Immature natural killer cell (primary cell): ENCODE data around the gene AQR. TPM values are rescaled to one million over a fixed set of nuclear protein-coding genes. Genes with fewer than 3 reads are reported as not detected.

Source experiments
- DNase-seq, 3 donors: peaks; one replicate each; pipeline ENCODE4 v3.0.0; 2022; ENCODE audit warnings: mixed read lengths in 1 of 3
- H3K27ac Mint-ChIP-seq, 6 donors: one replicate each; pipeline ENCODE4 v1.8.0; 2020; ENCODE audit warnings: mixed read lengths in 6 of 6, mild to moderate bottlenecking in 5 of 6, inconsistent platforms in 4 of 6, moderate library complexity in 3 of 6
- H3K27me3 Mint-ChIP-seq, 3 donors: one replicate each; pipeline ENCODE4 v1.8.0; 2020 to 2021; ENCODE audit warnings: low read depth in 3 of 3, mild to moderate bottlenecking in 3 of 3, mixed read lengths in 3 of 3, moderate library complexity in 3 of 3, inconsistent platforms in 1 of 3
- H3K36me3 Mint-ChIP-seq, 3 donors: one replicate each; pipeline ENCODE4 v1.8.0; 2020; ENCODE audit warnings: mixed read lengths in 3 of 3, inconsistent platforms in 2 of 3, mild to moderate bottlenecking in 2 of 3
- H3K4me1 Mint-ChIP-seq, 2 donors: one replicate each; pipeline ENCODE4 v1.8.0; 2020; ENCODE audit warnings: inconsistent platforms in 2 of 2, mild to moderate bottlenecking in 2 of 2, mixed read lengths in 2 of 2, moderate library complexity in 1 of 2
- H3K4me3 Mint-ChIP-seq, 5 donors: one replicate each; pipeline ENCODE4 v1.8.0; 2020; ENCODE audit warnings: mild to moderate bottlenecking in 5 of 5, mixed read lengths in 5 of 5, inconsistent platforms in 3 of 5, moderate library complexity in 3 of 5
- H3K9me3 Mint-ChIP-seq, 6 donors: one replicate each; pipeline ENCODE4 v1.8.0; 2020; ENCODE audit warnings: mild to moderate bottlenecking in 6 of 6, mixed read lengths in 6 of 6, inconsistent platforms in 4 of 6, moderate library complexity in 3 of 6
- polyA plus RNA-seq, 3 donors: library from polyadenylated mRNA; unstranded; fragments of 300-500 nt; fragmentation: Illumina TruSeq; gene quantifications; one replicate each; pipeline ENCODE4 v1.2.3, GENCODE V29; 2021

The AQR gene
- polyA plus RNA-seq, 3 donors from 2014 or later: 8.5 to 16.2 (median 9.9) TPM

GRCh38 chr15:34851751-34852150 is 117.8 kb downstream of the AQR start:
- Mint-ChIP-seq H3K4me1 (no peaks in the 10 kb centered on the region), H3K27ac (peak overlapping the region in 2 of 6 donors; percentile 20 to 33), H3K36me3 (peaks cover 7 to 19% (median 7%) of the 10 kb centered on the region in 3 donors), H3K27me3 (peaks cover 0 to 2% (median 0%) of the 10 kb centered on the region in 3 donors), H3K4me3 (no peak overlapping the region), H3K9me3 (no peaks in the 10 kb centered on the region)
- no peak for DNase-seq

GRCh38 chr15:34851007-34851406 is 118.5 kb downstream of the AQR start:
- no peaks in the 10 kb centered on the region for H3K9me3 Mint-ChIP-seq
- no peak for DNase-seq
- H3K4me1 Mint-ChIP-seq: no peaks in the 10 kb centered on the region
- peaks cover 6 to 16% (median 7%) of the 10 kb centered on the region in 3 donors for H3K36me3 Mint-ChIP-seq
- no peak overlapping the region for H3K4me3 Mint-ChIP-seq
- peaks cover 0 to 2% (median 0%) of the 10 kb centered on the region in 3 donors for H3K27me3 Mint-ChIP-seq
- peak overlapping the region in 2 of 6 donors; percentile 33 to 60 for H3K27ac Mint-ChIP-seq

GRCh38 chr15:34850121-34850520 is 119.4 kb downstream of the AQR start:
- H3K4me1 Mint-ChIP-seq: no peaks in the 10 kb centered on the region
- H3K27ac Mint-ChIP-seq: no peak overlapping the region
- H3K9me3 Mint-ChIP-seq: no peaks in the 10 kb centered on the region
- H3K36me3 Mint-ChIP-seq: peaks cover 3 to 10% (median 7%) of the 10 kb centered on the region in 3 donors
- H3K27me3 Mint-ChIP-seq: peaks cover 0 to 2% (median 0%) of the 10 kb centered on the region in 3 donors
- H3K4me3 Mint-ChIP-seq: no peak overlapping the region
- DNase-seq: no peak

- Mint-ChIP-seq H3K27me3 (peaks cover 0 to 2% (median 0%) of the 10 kb centered on the region in 3 donors), H3K4me1 (no peaks in the 10 kb centered on the region), H3K36me3 (peaks cover 0 to 7% (median 4%) of the 10 kb centered on the region in 3 donors), H3K27ac (no peak overlapping the region), H3K9me3 (no peaks in the 10 kb centered on the region), H3K4me3 (no peak overlapping the region)
- no peak for DNase-seq
These were observed 120.1 kb downstream of the AQR start for GRCh38 chr15:34849364-34849959.

GRCh38 chr15:34847598-34847997 is 121.9 kb downstream of the AQR start:
- DNase-seq: no peak
- H3K27me3 Mint-ChIP-seq: peaks cover 0 to 2% (median 1%) of the 10 kb centered on the region in 3 donors
- no peaks in the 10 kb centered on the region for H3K9me3 Mint-ChIP-seq
- no peaks in the 10 kb centered on the region for H3K4me1 Mint-ChIP-seq
- H3K36me3 Mint-ChIP-seq: peaks cover 0 to 2% (median 0%) of the 10 kb centered on the region in 3 donors
- H3K4me3 Mint-ChIP-seq: no peak overlapping the region
- H3K27ac Mint-ChIP-seq: no peak overlapping the region

- Mint-ChIP-seq H3K9me3 (peaks cover 0 to under 1% (median 0%) of the 10 kb centered on the region in 6 donors), H3K4me1 (no peaks in the 10 kb centered on the region), H3K4me3 (no peak overlapping the region), H3K27ac (no peak overlapping the region), H3K36me3 (no peaks in the 10 kb centered on the region), H3K27me3 (peaks cover under 1 to 6% (median 5%) of the 10 kb centered on the region in 3 donors)
- no peak for DNase-seq
These were observed 128.2 kb downstream of the AQR start for GRCh38 chr15:34841262-34841725.

- peaks cover 1 to 6% (median 5%) of the 10 kb centered on the region in 3 donors for H3K27me3 Mint-ChIP-seq
- H3K36me3 Mint-ChIP-seq: no peaks in the 10 kb centered on the region
These were observed 131.3 kb downstream of the AQR start for GRCh38 chr15:34838282-34838681.

GRCh38 chr15:34837246-34838016 is 132.1 kb downstream of the AQR start:
- no peaks in the 10 kb centered on the region for H3K4me1 Mint-ChIP-seq
- H3K9me3 Mint-ChIP-seq: peaks cover 0 to 10% (median 2%) of the 10 kb centered on the region in 6 donors
- H3K4me3 Mint-ChIP-seq: no peak overlapping the region
- H3K27me3 Mint-ChIP-seq: peaks cover 1 to 6% (median 3%) of the 10 kb centered on the region in 3 donors
- H3K36me3 Mint-ChIP-seq: no peaks in the 10 kb centered on the region
- no peak for DNase-seq
- no peak overlapping the region for H3K27ac Mint-ChIP-seq

More at GRCh38 chr15:34838282-34838681, 131.3 kb downstream of the AQR start:
- H3K9me3 Mint-ChIP-seq: peaks cover 0 to 10% (median 2%) of the 10 kb centered on the region in 6 donors
- H3K4me1 Mint-ChIP-seq: no peaks in the 10 kb centered on the region
- no peak for DNase-seq
- H3K27ac Mint-ChIP-seq: no peak overlapping the region
- no peak overlapping the region for H3K4me3 Mint-ChIP-seq

GRCh38 chr15:34828145-34828911 is 141.2 kb downstream of the AQR start:
- no peak overlapping the region for H3K27ac Mint-ChIP-seq
- no peak for DNase-seq
- peaks cover 0 to 6% (median 2%) of the 10 kb centered on the region in 3 donors for H3K27me3 Mint-ChIP-seq
- H3K9me3 Mint-ChIP-seq: peaks cover 0 to 2% (median 0%) of the 10 kb centered on the region in 6 donors
- H3K4me1 Mint-ChIP-seq: no peaks in the 10 kb centered on the region
- no peaks in the 10 kb centered on the region for H3K36me3 Mint-ChIP-seq
- no peak overlapping the region for H3K4me3 Mint-ChIP-seq

- no peak for DNase-seq
- Mint-ChIP-seq H3K4me1 (no peaks in the 10 kb centered on the region), H3K27ac (no peak overlapping the region), H3K9me3 (peaks cover 0 to 3% (median 0%) of the 10 kb centered on the region in 6 donors), H3K36me3 (no peaks in the 10 kb centered on the region), H3K27me3 (peaks cover 4 to 10% (median 10%) of the 10 kb centered on the region in 3 donors), H3K4me3 (no peak overlapping the region)
These were observed 147.7 kb downstream of the AQR start for GRCh38 chr15:34821831-34822230.

- no peak for DNase-seq
- no peak overlapping the region for H3K27ac Mint-ChIP-seq
- no peaks in the 10 kb centered on the region for H3K36me3 Mint-ChIP-seq
- no peak overlapping the region for H3K4me3 Mint-ChIP-seq
- peaks cover 0 to 3% (median 0%) of the 10 kb centered on the region in 6 donors for H3K9me3 Mint-ChIP-seq
- peaks cover 4 to 15% (median 10%) of the 10 kb centered on the region in 3 donors for H3K27me3 Mint-ChIP-seq
- H3K4me1 Mint-ChIP-seq: no peaks in the 10 kb centered on the region
These were observed 149.4 kb downstream of the AQR start for GRCh38 chr15:34820110-34820509.

GRCh38 chr15:34818526-34818925 is 151.0 kb downstream of the AQR start:
- Mint-ChIP-seq H3K27me3 (peaks cover 9 to 17% (median 10%) of the 10 kb centered on the region in 3 donors), H3K27ac (no peak overlapping the region), H3K9me3 (peaks cover 0 to 3% (median 0%) of the 10 kb centered on the region in 6 donors), H3K4me1 (no peaks in the 10 kb centered on the region), H3K4me3 (no peak overlapping the region), H3K36me3 (no peaks in the 10 kb centered on the region)
- DNase-seq: no peak

GRCh38 chr15:34815836-34816235 is 153.7 kb downstream of the AQR start:
- Mint-ChIP-seq H3K4me3 (no peak overlapping the region), H3K27me3 (peaks cover 5 to 16% (median 8%) of the 10 kb centered on the region in 3 donors), H3K27ac (no peak overlapping the region), H3K4me1 (no peaks in the 10 kb centered on the region), H3K36me3 (no peaks in the 10 kb centered on the region), H3K9me3 (no peaks in the 10 kb centered on the region)
- no peak for DNase-seq
